ENCODE results near the gene USP17L28. TPM values are rescaled to one million over a fixed set of nuclear protein-coding genes. Genes with fewer than 3 reads are reported as not detected.
"Not testable (repeated sequence)": the region's sequence is repeated elsewhere in the genome, so short reads cannot be mapped to it uniquely, and the experiment has no call there.

USP17L28 gene
- total RNA-seq, 2 donors from 2014 or later = not detected

DNA sequence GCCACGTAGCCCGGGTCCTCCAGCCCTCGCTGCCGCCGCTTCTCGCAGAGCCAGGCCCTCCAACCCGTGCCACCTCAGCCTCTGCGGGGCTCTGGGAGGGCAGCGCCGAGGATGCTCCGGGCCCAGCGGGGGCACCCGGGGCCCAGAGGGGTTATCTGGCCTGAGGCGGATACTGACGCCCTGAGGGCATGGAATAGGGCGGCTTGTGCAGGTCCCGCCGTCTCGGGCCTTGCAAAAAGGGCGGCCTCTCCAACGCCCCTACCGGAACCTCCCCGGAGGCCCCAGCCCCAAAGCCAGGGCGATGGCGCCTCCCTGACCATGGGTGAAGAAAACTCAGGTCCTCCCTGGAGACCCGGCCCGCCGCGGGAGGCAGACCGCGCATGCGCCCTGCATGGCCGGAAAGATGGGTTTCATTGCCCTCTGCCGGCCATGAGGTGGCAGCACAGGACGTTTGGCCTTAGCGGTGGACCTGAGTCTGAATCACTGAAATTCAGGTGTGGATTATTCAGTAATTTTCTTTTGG, 32.4 kb downstream of the USP17L28 start:
- intact Hi-C loops (cut with DNase I); H3K27me3 ChIP-seq; H3K36me3 ChIP-seq (replicated peaks in 1 of 2; ENCODE audit: insufficient read depth in 1 of 2, low read depth in 2 of 2); H3K9me3 ChIP-seq; ATAC-seq; H3K4me3 ChIP-seq; H3K4me1 ChIP-seq; H3K27ac ChIP-seq: not testable (repeated sequence)
- WGBS, 2 donors = 45 to 56% methylated on average over 7 to 26 of the region's 36 CpGs
- peak; percentile 60 to 76 (median 72) for DNase-seq
- TF ChIP-seq, protein P1, sequence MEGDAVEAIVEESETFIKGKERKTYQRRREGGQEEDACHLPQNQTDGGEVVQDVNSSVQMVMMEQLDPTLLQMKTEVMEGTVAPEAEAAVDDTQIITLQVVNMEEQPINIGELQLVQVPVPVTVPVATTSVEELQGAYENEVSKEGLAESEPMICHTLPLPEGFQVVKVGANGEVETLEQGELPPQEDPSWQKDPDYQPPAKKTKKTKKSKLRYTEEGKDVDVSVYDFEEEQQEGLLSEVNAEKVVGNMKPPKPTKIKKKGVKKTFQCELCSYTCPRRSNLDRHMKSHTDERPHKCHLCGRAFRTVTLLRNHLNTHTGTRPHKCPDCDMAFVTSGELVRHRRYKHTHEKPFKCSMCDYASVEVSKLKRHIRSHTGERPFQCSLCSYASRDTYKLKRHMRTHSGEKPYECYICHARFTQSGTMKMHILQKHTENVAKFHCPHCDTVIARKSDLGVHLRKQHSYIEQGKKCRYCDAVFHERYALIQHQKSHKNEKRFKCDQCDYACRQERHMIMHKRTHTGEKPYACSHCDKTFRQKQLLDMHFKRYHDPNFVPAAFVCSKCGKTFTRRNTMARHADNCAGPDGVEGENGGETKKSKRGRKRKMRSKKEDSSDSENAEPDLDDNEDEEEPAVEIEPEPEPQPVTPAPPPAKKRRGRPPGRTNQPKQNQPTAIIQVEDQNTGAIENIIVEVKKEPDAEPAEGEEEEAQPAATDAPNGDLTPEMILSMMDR (IDR thresholded peaks at IDR 0.05) = peak; percentile 32 to 69 (median 55)

DNA sequence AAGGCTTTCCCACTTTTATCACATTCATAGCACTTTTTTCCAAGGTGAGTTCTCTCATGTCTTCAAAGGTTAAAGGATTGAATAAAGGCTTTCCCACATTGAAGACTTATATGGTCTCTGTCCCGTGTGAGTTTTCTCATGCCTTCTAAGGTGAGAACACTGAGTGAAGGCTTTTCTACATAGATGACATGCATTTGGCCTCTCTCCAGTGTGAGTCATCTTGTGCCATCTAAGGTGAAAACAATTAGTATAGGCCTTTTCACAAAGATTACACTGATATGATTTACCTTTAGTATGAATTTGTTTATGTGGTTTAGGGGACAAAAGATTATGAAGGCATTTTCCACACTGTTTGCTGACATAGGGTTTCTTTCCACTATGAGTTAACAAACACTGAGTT, 35.4 kb downstream of the USP17L28 start:
- Histone ChIP-seq H3K9me3 (no peaks in the 10 kb centered on the region), H3K27me3 (no peaks in the 10 kb centered on the region), H3K36me3 (replicated peaks in 1 of 2; ENCODE audit: insufficient read depth in 1 of 2, low read depth in 2 of 2) (no peaks in the 10 kb centered on the region), H3K4me3 (no peak overlapping the region), H3K27ac (no peak overlapping the region), H3K4me1 (no peaks in the 10 kb centered on the region)
- ATAC-seq (no peak), DNase-seq (no peak)
- 52 to 60% methylated on average over 1 of the region's 1 CpG for WGBS, 2 donors
- TF ChIP-seq, protein P1 (IDR thresholded peaks at IDR 0.05) = no peak
- TF ChIP-seq POLR2A (IDR thresholded peaks at IDR 0.05) = no peak
- intact Hi-C loops (cut with DNase I) = no loop called here

GRCh38 chr4:9389001-9389400, 40.3 kb downstream of the USP17L28 start:
- H3K4me3 ChIP-seq; ATAC-seq; H3K36me3 ChIP-seq (replicated peaks in 1 of 2; ENCODE audit: insufficient read depth in 1 of 2, low read depth in 2 of 2); H3K9me3 ChIP-seq; intact Hi-C loops (cut with DNase I); H3K27me3 ChIP-seq; DNase-seq; H3K4me1 ChIP-seq; H3K27ac ChIP-seq: not testable (repeated sequence)
- WGBS, 2 donors = 51 to 69% methylated on average over 2 of the region's 2 CpGs

Other genes with a start within 250 kb of the USP17L28 start
- gene FAM90A26, start 178.5 kb upstream of the USP17L28 start, total RNA-seq = not detected
- gene USP17L10, start 138.2 kb upstream of the USP17L28 start, total RNA-seq = not detected
- not detected for gene USP17L11, start 133.5 kb upstream of the USP17L28 start, total RNA-seq
- gene USP17L12, start 128.7 kb upstream of the USP17L28 start, total RNA-seq = not detected
- not detected for gene USP17L13, start 124.0 kb upstream of the USP17L28 start, total RNA-seq
- not detected for gene USP17L15, start 114.5 kb upstream of the USP17L28 start, total RNA-seq
- gene USP17L17, start 105.0 kb upstream of the USP17L28 start, total RNA-seq = not detected
- not detected for gene USP17L18, start 100.3 kb upstream of the USP17L28 start, total RNA-seq
- not detected for gene USP17L19, start 95.5 kb upstream of the USP17L28 start, total RNA-seq
- gene USP17L20, start 90.8 kb upstream of the USP17L28 start, total RNA-seq = not detected
- not detected for gene USP17L21, start 86.0 kb upstream of the USP17L28 start, total RNA-seq
- not detected for gene USP17L22, start 81.3 kb upstream of the USP17L28 start, total RNA-seq
- gene USP17L24, start 23.7 kb upstream of the USP17L28 start, total RNA-seq = not detected
- gene USP17L25, start 19.0 kb upstream of the USP17L28 start, total RNA-seq = not detected
- not detected for gene USP17L26, start 14.2 kb upstream of the USP17L28 start, total RNA-seq
- not detected for gene USP17L5, start 9.5 kb upstream of the USP17L28 start, total RNA-seq
- gene USP17L27, start 4.7 kb upstream of the USP17L28 start, total RNA-seq = not detected
- gene USP17L29, start 4.7 kb downstream of the USP17L28 start, total RNA-seq = not detected
- not detected for gene USP17L30, start 14.2 kb downstream of the USP17L28 start, total RNA-seq
- gene DEFB131A, start 95.5 kb downstream of the USP17L28 start, total RNA-seq = not detected